NCI-H128 (cell line): ENCODE data around the gene ZDHHC14.
"Not testable (repeated sequence)": the region's sequence is repeated elsewhere in the genome, so short reads cannot be mapped to it uniquely, and the experiment has no call there.

Experiments
- DNase-seq: peaks from one replicate; lab custom pipeline; 2025; ENCODE audit not compliant: unreplicated experiment; lab: John Stamatoyannopoulos, UW

Gene ZDHHC14

GRCh38 chr6:157563611-157564284 lies 182.8 kb downstream of the ZDHHC14 start:
- no peak for DNase-seq

GRCh38 chr6:157568702-157569101 lies 187.7 kb downstream of the ZDHHC14 start:
- no peak for DNase-seq

- DNase-seq: no peak
Measured at GRCh38 chr6:157569543-157569942, 188.6 kb downstream of the ZDHHC14 start.

- DNase-seq: no peak
Measured at GRCh38 chr6:157570104-157570503, 189.1 kb downstream of the ZDHHC14 start.

- DNase-seq: no peak
Measured at GRCh38 chr6:157570752-157571151, 189.8 kb downstream of the ZDHHC14 start.

GRCh38 chr6:157571269-157571668 lies 190.3 kb downstream of the ZDHHC14 start:
- DNase-seq: no peak

GRCh38 chr6:157571950-157572349 lies 191.0 kb downstream of the ZDHHC14 start:
- no peak for DNase-seq

- no peak for DNase-seq
Measured at GRCh38 chr6:157574851-157575424, 193.9 kb downstream of the ZDHHC14 start.

GRCh38 chr6:157575436-157576145 lies 194.6 kb downstream of the ZDHHC14 start:
- DNase-seq: no peak

- DNase-seq: not testable (repeated sequence)
Measured at GRCh38 chr6:157576991-157577390, 196.0 kb downstream of the ZDHHC14 start.

- not testable (repeated sequence) for DNase-seq
Measured at GRCh38 chr6:157578527-157578926, 197.5 kb downstream of the ZDHHC14 start.

- no peak for DNase-seq
Measured at GRCh38 chr6:157579467-157580031, 198.6 kb downstream of the ZDHHC14 start.

- no peak for DNase-seq
Measured at GRCh38 chr6:157584036-157584435, 203.0 kb downstream of the ZDHHC14 start.

- DNase-seq: no peak
Measured at GRCh38 chr6:157585274-157586087, 204.5 kb downstream of the ZDHHC14 start.

- no peak for DNase-seq
Measured at GRCh38 chr6:157586088-157586414, 205.1 kb downstream of the ZDHHC14 start.

GRCh38 chr6:157586476-157587126 lies 205.6 kb downstream of the ZDHHC14 start:
- DNase-seq: no peak

GRCh38 chr6:157587127-157587926 lies 206.3 kb downstream of the ZDHHC14 start:
- DNase-seq: no peak

GRCh38 chr6:157590654-157591053 lies 209.7 kb downstream of the ZDHHC14 start:
- DNase-seq: not testable (repeated sequence)

GRCh38 chr6:157592541-157592940 lies 211.6 kb downstream of the ZDHHC14 start:
- no peak for DNase-seq

GRCh38 chr6:157592980-157593379 lies 212.0 kb downstream of the ZDHHC14 start:
- DNase-seq: no peak
